ENCODE data around the gene DPYD.

DPYD gene

DNA sequence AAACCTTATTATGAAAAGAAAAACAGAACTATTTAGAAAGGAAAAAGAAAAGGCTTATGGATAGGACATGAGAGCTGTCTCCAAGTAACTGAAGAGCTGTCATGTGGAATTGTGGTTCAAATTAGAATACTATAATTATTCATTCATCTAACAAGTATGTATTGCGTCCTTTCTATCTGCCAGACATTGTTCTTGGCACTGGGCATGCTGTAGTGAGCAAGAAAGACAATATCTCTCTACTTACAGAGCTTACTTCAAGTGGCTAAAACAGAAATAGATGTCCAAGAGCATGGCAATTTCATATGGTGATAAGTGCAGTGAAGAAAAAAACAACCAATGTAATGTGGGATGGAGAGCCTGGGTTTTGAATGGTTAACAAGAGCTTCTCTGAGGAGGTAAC, 413.0 kb downstream of the DPYD start:
- Histone ChIP-seq H2AFZ (ENCODE audit: low read length) (no peak overlapping the region), H3F3A (ENCODE audit: insufficient read depth, low read length) (no peaks in the 10 kb centered on the region), H3K27me3 (replicated peaks; ENCODE audit: insufficient read depth, low read length) (no peaks in the 10 kb centered on the region), H3K4me2 (ENCODE audit: low read depth, low read length) (no peak overlapping the region), H4K20me1 (ENCODE audit: insufficient read depth, low read length) (no peaks in the 10 kb centered on the region), H3K36me3 (replicated peaks; ENCODE audit: insufficient read depth, low read length) (no peaks in the 10 kb centered on the region), H3K27ac (ENCODE audit: low read length) (no peak overlapping the region), H3K9ac (ENCODE audit: low read length) (no peak overlapping the region), H3K79me2 (ENCODE audit: low read length) (no peaks in the 10 kb centered on the region), H3K9me3 (replicated peaks; ENCODE audit: insufficient read depth, low read length) (no peaks in the 10 kb centered on the region), H3K9me2 (replicated peaks; ENCODE audit: insufficient read depth, low read length) (no peaks in the 10 kb centered on the region), H3K4me1 (ENCODE audit: low read length) (no peaks in the 10 kb centered on the region), H3K4me3 (ENCODE audit: low read length) (no peak overlapping the region)
- TF ChIP-seq EZH2 (optimal IDR thresholded peaks at IDR 0.05; ENCODE audit: low read depth, low read length) (no peak), EZH2phosphoT487 (IDR thresholded peaks at IDR 0.05; ENCODE audit: low read length) (no peak)
- TF ChIP-seq, protein P1, sequence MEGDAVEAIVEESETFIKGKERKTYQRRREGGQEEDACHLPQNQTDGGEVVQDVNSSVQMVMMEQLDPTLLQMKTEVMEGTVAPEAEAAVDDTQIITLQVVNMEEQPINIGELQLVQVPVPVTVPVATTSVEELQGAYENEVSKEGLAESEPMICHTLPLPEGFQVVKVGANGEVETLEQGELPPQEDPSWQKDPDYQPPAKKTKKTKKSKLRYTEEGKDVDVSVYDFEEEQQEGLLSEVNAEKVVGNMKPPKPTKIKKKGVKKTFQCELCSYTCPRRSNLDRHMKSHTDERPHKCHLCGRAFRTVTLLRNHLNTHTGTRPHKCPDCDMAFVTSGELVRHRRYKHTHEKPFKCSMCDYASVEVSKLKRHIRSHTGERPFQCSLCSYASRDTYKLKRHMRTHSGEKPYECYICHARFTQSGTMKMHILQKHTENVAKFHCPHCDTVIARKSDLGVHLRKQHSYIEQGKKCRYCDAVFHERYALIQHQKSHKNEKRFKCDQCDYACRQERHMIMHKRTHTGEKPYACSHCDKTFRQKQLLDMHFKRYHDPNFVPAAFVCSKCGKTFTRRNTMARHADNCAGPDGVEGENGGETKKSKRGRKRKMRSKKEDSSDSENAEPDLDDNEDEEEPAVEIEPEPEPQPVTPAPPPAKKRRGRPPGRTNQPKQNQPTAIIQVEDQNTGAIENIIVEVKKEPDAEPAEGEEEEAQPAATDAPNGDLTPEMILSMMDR (IDR thresholded peaks at IDR 0.05; ENCODE audit: low read length): no peak
- DNase-seq: no peak

DNA sequence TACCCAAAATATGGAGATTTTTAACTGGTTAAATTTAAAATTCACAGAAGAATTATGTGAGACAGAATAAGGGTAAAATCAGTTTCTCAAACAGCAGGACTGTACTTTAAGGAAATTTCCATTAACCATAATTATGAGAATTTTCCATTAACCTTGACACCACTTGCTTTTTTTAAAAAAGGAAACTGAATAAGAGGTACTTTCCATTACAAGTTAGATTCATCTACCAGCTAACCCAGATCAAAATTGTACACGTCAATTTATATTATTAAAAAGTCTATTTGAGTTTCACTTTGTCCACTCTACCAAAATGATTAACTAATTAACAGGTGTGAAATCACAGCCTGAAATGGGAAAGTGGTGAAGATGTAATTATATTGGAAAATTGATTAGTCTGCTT, 414.5 kb downstream of the DPYD start:
- no peaks in the 10 kb centered on the region for H3K36me3 ChIP-seq (replicated peaks; ENCODE audit: insufficient read depth, low read length)
- no peak overlapping the region for H3K27ac ChIP-seq (ENCODE audit: low read length)
- H3K4me1 ChIP-seq (ENCODE audit: low read length): no peaks in the 10 kb centered on the region
- TF ChIP-seq EZH2 (optimal IDR thresholded peaks at IDR 0.05; ENCODE audit: low read depth, low read length) (no peak), EZH2phosphoT487 (IDR thresholded peaks at IDR 0.05; ENCODE audit: low read length) (no peak)
- TF ChIP-seq, protein P1 (IDR thresholded peaks at IDR 0.05; ENCODE audit: low read length): no peak
- no peak overlapping the region for H3K4me2 ChIP-seq (ENCODE audit: low read depth, low read length)
- no peaks in the 10 kb centered on the region for H3K9me3 ChIP-seq (replicated peaks; ENCODE audit: insufficient read depth, low read length)
- no peaks in the 10 kb centered on the region for H3K27me3 ChIP-seq (replicated peaks; ENCODE audit: insufficient read depth, low read length)
- no peaks in the 10 kb centered on the region for H3K79me2 ChIP-seq (ENCODE audit: low read length)
- no peak overlapping the region for H2AFZ ChIP-seq (ENCODE audit: low read length)
- no peak overlapping the region for H3K4me3 ChIP-seq (ENCODE audit: low read length)
- H4K20me1 ChIP-seq (ENCODE audit: insufficient read depth, low read length): no peaks in the 10 kb centered on the region
- DNase-seq: no peak
- H3K9me2 ChIP-seq (replicated peaks; ENCODE audit: insufficient read depth, low read length): no peaks in the 10 kb centered on the region
- no peak overlapping the region for H3K9ac ChIP-seq (ENCODE audit: low read length)
- H3F3A ChIP-seq (ENCODE audit: insufficient read depth, low read length): no peaks in the 10 kb centered on the region

DNA sequence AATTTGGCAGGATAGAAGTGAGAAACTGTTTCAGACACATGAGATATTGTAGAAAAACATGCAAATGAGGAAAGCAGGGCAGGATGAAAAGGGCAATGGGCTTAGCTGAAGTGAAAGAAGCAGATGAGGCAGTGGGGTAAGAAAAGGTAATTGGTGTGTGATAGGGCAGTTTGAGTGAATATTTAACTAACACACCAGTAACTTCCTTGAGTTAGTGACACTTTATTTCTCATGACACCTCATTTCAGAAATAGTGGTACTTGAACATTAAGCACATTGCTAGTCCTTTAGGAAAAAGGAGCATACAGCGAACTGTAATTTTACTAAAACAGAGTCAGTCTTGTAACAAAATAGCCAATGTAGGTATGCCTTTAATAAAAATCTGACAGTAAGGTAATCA, 415.0 kb downstream of the DPYD start:
- Histone ChIP-seq H3K4me1 (ENCODE audit: low read length) (no peaks in the 10 kb centered on the region), H3K4me3 (ENCODE audit: low read length) (no peak overlapping the region), H4K20me1 (ENCODE audit: insufficient read depth, low read length) (no peaks in the 10 kb centered on the region), H3K4me2 (ENCODE audit: low read depth, low read length) (no peak overlapping the region), H3K9me3 (replicated peaks; ENCODE audit: insufficient read depth, low read length) (no peaks in the 10 kb centered on the region), H3K9me2 (replicated peaks; ENCODE audit: insufficient read depth, low read length) (no peaks in the 10 kb centered on the region), H2AFZ (ENCODE audit: low read length) (no peak overlapping the region), H3K36me3 (replicated peaks; ENCODE audit: insufficient read depth, low read length) (no peaks in the 10 kb centered on the region), H3K27ac (ENCODE audit: low read length) (no peak overlapping the region), H3K79me2 (ENCODE audit: low read length) (no peaks in the 10 kb centered on the region), H3K9ac (ENCODE audit: low read length) (no peak overlapping the region), H3F3A (ENCODE audit: insufficient read depth, low read length) (no peaks in the 10 kb centered on the region), H3K27me3 (replicated peaks; ENCODE audit: insufficient read depth, low read length) (no peaks in the 10 kb centered on the region)
- DNase-seq: no peak
- TF ChIP-seq, protein P1 (IDR thresholded peaks at IDR 0.05; ENCODE audit: low read length): no peak
- TF ChIP-seq EZH2phosphoT487 (IDR thresholded peaks at IDR 0.05; ENCODE audit: low read length) (no peak), EZH2 (optimal IDR thresholded peaks at IDR 0.05; ENCODE audit: low read depth, low read length) (no peak)
